MCF 10A (cell line): ENCODE results near the gene TCF4. TPM values are rescaled to one million over a fixed set of nuclear protein-coding genes. Genes with fewer than 3 reads are reported as not detected.

Source experiments
- BruUV-seq: library from RNA; stranded (reverse); fragments of 400-500 nt; replicated peaks from 2 replicates; lab custom pipeline; 2021; lab: Mats Ljungman, UMichigan
- CTCF ChIA-PET: fragments of 300-600 bp; sonication (Branson Sonifier 250); formaldehyde crosslinking; extraction: SDS; loops from one replicate; lab custom pipeline; 2021; ENCODE audit warnings: antibody characterized with exemption, inconsistent platforms; lab: Yijun Ruan, JAX
- POLR2A ChIA-PET: fragments of 300-600, 350-650 bp; sonication (Branson Sonifier 250); formaldehyde crosslinking; extraction: SDS; loops from one replicate; lab custom pipeline; 2020; ENCODE audit warnings: antibody characterized with exemption, inconsistent platforms; lab: Yijun Ruan, JAX
- DNase-seq: peaks from one replicate; pipeline ENCODE4 v3.0.0-alpha.2; 2018; ENCODE audit not compliant: unreplicated experiment
- H3K27ac Mint-ChIP-seq: one replicate; pipeline ENCODE4 v1.8.0; 2022; ENCODE audit warnings: mild to moderate bottlenecking, low read depth, mixed read lengths; ENCODE audit not compliant: unreplicated experiment
- H3K27me3 Mint-ChIP-seq: one replicate; pipeline ENCODE4 v1.8.0; 2022; ENCODE audit warnings: mixed read lengths; ENCODE audit not compliant: insufficient read depth, unreplicated experiment
- H3K36me3 Mint-ChIP-seq: one replicate; pipeline ENCODE4 v1.8.0; 2022; ENCODE audit warnings: mild to moderate bottlenecking, moderate library complexity, mixed read lengths; ENCODE audit not compliant: insufficient read depth, unreplicated experiment
- H3K4me1 Mint-ChIP-seq: one replicate; pipeline ENCODE4 v1.8.0; 2022; ENCODE audit warnings: mixed read lengths; ENCODE audit not compliant: insufficient read depth, unreplicated experiment
- H3K4me3 Mint-ChIP-seq: one replicate; pipeline ENCODE4 v1.8.0; 2022; ENCODE audit warnings: mild to moderate bottlenecking, moderate library complexity, mixed read lengths; ENCODE audit not compliant: unreplicated experiment
- H3K9me3 Mint-ChIP-seq: one replicate; pipeline ENCODE4 v1.8.0; 2022; ENCODE audit warnings: mixed read lengths; ENCODE audit not compliant: unreplicated experiment
- CTCF ChIP-seq: fragments of 200-600 bp; IDR thresholded peaks from one replicate; pipeline ENCODE4 v1.8.0; 2022; ENCODE audit warnings: antibody characterized with exemption, mild to moderate bottlenecking; ENCODE audit not compliant: unreplicated experiment
- intact Hi-C: fragments of 100-400 bp; cut with micrococcal nuclease; formaldehyde crosslinking; loops from 2 replicates; pipeline ENCODE4 v1.14.1; 2022
- total RNA-seq: library from RNA; stranded (reverse); gene quantifications from 2 replicates; pipeline ENCODE4 v1.2.3, GENCODE V29; 2022

Gene TCF4
- total RNA-seq, 1 experiment from 2014 or later, result 6.2 TPM

- no peaks in the 10 kb centered on the region for H3K36me3 Mint-ChIP-seq
- peaks cover 7% of the 10 kb centered on the region for H3K9me3 Mint-ChIP-seq
- intact Hi-C loops, result no loop called here
- TF ChIP-seq CTCF, result no peak
- no peak for DNase-seq
- H3K27me3 Mint-ChIP-seq, result no peaks in the 10 kb centered on the region
- H3K4me1 Mint-ChIP-seq, result no peaks in the 10 kb centered on the region
- BruUV-seq, result no TSS peak
- no peak overlapping the region for H3K27ac Mint-ChIP-seq
- ChIA-PET CTCF (no interaction called here), POLR2A (no interaction called here)
- no peak overlapping the region for H3K4me3 Mint-ChIP-seq
These were observed 37.9 kb upstream of the TCF4 start for GRCh38 chr18:55625901-55626300.

GRCh38 chr18:55623626-55624025, 35.6 kb upstream of the TCF4 start:
- Mint-ChIP-seq H3K9me3 (peaks cover 7% of the 10 kb centered on the region), H3K27ac (no peak overlapping the region), H3K36me3 (no peaks in the 10 kb centered on the region), H3K4me3 (no peak overlapping the region), H3K27me3 (no peaks in the 10 kb centered on the region), H3K4me1 (no peaks in the 10 kb centered on the region)
- no TSS peak for BruUV-seq
- DNase-seq, result no peak
- POLR2A ChIA-PET, result no interaction called here
- intact Hi-C loops, result no loop called here
- CTCF ChIA-PET, result no interaction called here
- TF ChIP-seq CTCF, result no peak

- no peak overlapping the region for H3K27ac Mint-ChIP-seq
- no peak for DNase-seq
- TF ChIP-seq CTCF, result no peak
- H3K4me3 Mint-ChIP-seq, result no peak overlapping the region
- CTCF ChIA-PET, result no interaction called here
- no peaks in the 10 kb centered on the region for H3K27me3 Mint-ChIP-seq
- H3K9me3 Mint-ChIP-seq, result peaks cover 4% of the 10 kb centered on the region
- no peaks in the 10 kb centered on the region for H3K4me1 Mint-ChIP-seq
- intact Hi-C loops, result no loop called here
- POLR2A ChIA-PET, result interaction anchor here (1.6 kb wide), 1 partner anchor 16 kb away, joined by 3 read pairs; no protein-coding TSS in a partner anchor
- H3K36me3 Mint-ChIP-seq, result no peaks in the 10 kb centered on the region
- no TSS peak for BruUV-seq
These were observed 22.5 kb upstream of the TCF4 start for GRCh38 chr18:55610506-55610905.

GRCh38 chr18:55609160-55609825, 21.3 kb upstream of the TCF4 start:
- Mint-ChIP-seq H3K4me3 (no peak overlapping the region), H3K27me3 (no peaks in the 10 kb centered on the region), H3K27ac (no peak overlapping the region), H3K9me3 (no peaks in the 10 kb centered on the region), H3K36me3 (no peaks in the 10 kb centered on the region), H3K4me1 (no peaks in the 10 kb centered on the region)
- DNase-seq, result no peak
- CTCF ChIA-PET, result no interaction called here
- POLR2A ChIA-PET, result no interaction called here
- intact Hi-C loops, result no loop called here
- no TSS peak for BruUV-seq
- TF ChIP-seq CTCF, result no peak
